Neural cell (in vitro differentiated cells): Measurements from ENCODE around the gene KCNJ6. TPM values are rescaled to one million over a fixed set of nuclear protein-coding genes. Genes with fewer than 3 reads are reported as not detected.

Experiments used
- H2AFZ ChIP-seq: fragments of 200-600, 300-800 bp; sonication (generic), shearing (Covaris generic); 2 replicates; pipeline ENCODE4 v1.6.0; 2014; ENCODE audit warnings: low read depth, mild to moderate bottlenecking, antibody characterized with exemption, low read length, moderate library complexity
- H3F3A ChIP-seq: fragments of 200-600 bp; shearing (Covaris generic); 2 replicates; pipeline ENCODE4 v1.6.1; 2016; ENCODE audit warnings: mild to moderate bottlenecking, moderate library complexity, mixed read lengths, antibody characterized with exemption, low read length; ENCODE audit not compliant: insufficient read depth, poor library complexity, severe bottlenecking
- H3K27ac ChIP-seq: fragments of 200-600, 300-800 bp; sonication (generic), shearing (Covaris generic); 2 replicates; pipeline ENCODE4 v1.5.1; 2014; ENCODE audit warnings: mild to moderate bottlenecking, low read length, moderate library complexity
- H3K27me3 ChIP-seq: fragments of 300-800, 200-600 bp; sonication (generic), shearing (Covaris generic); 2 replicates; pipeline ENCODE4 v1.6.0; 2014; ENCODE audit warnings: mild to moderate bottlenecking, low read depth, low read length, moderate library complexity; ENCODE audit not compliant: insufficient read depth
- H3K36me3 ChIP-seq: fragments of 300-800, 200-600 bp; sonication (generic), shearing (Covaris generic); 2 replicates; pipeline ENCODE4 v1.5.1; 2014; ENCODE audit warnings: mild to moderate bottlenecking, antibody characterized with exemption, low read length, moderate library complexity; ENCODE audit not compliant: insufficient read depth
- H3K4me2 ChIP-seq: fragments of 300-800, 200-600 bp; sonication (generic), shearing (Covaris generic); 2 replicates; pipeline ENCODE4 v1.6.0; 2014; ENCODE audit warnings: mild to moderate bottlenecking, low read length
- H3K4me3 ChIP-seq: fragments of 300-800, 200-600 bp; sonication (generic), shearing (Covaris generic); 2 replicates; pipeline ENCODE4 v1.5.1; 2014; ENCODE audit warnings: mild to moderate bottlenecking, low read length, moderate library complexity
- H3K79me2 ChIP-seq: fragments of 200-600 bp; shearing (Covaris generic); replicated peaks from 2 replicates; pipeline ENCODE4 v1.6.0; 2014; ENCODE audit warnings: mild to moderate bottlenecking, low read length, moderate library complexity; ENCODE audit not compliant: insufficient read depth
- H3K9ac ChIP-seq: fragments of 300-800, 200-600 bp; sonication (generic), shearing (Covaris generic); 2 replicates; pipeline ENCODE4 v1.6.1; 2016; ENCODE audit warnings: mild to moderate bottlenecking, low read length, mixed read lengths
- H3K9me2 ChIP-seq: fragments of 200-600 bp; shearing (Covaris generic); 2 replicates; pipeline ENCODE4 v1.6.1; 2016; ENCODE audit warnings: mild to moderate bottlenecking, low read length, mixed read lengths; ENCODE audit not compliant: insufficient read depth
- H3K9me3 ChIP-seq: fragments of 200-600, 300-800 bp; sonication (generic), shearing (Covaris generic); 2 replicates; pipeline ENCODE4 v1.6.1; 2016; ENCODE audit warnings: mild to moderate bottlenecking, mixed run types, low read length, moderate library complexity, mixed read lengths
- H4K20me1 ChIP-seq: fragments of 200-600 bp; shearing (Covaris generic); 2 replicates; pipeline ENCODE4 v1.6.1; 2016; ENCODE audit warnings: mild to moderate bottlenecking, mixed run types; ENCODE audit not compliant: insufficient read depth
- EP300 ChIP-seq: fragments of 450-650 bp; conservative IDR thresholded peaks from 2 replicates; pipeline ENCODE4 v1.6.1; 2014; ENCODE audit warnings: antibody characterized with exemption, mild to moderate bottlenecking, moderate library complexity; ENCODE audit not compliant: poor library complexity, severe bottlenecking
- EZH2 ChIP-seq: fragments of 200-600, 300-800 bp; shearing (Covaris generic), sonication (generic); IDR thresholded peaks from 2 replicates; pipeline ENCODE4 v1.6.1; 2014; ENCODE audit warnings: antibody characterized with exemption, low read length, borderline replicate concordance, mild to moderate bottlenecking; ENCODE audit not compliant: insufficient read depth, poor library complexity, severe bottlenecking
- MXI1 ChIP-seq: fragments of 450-650 bp; conservative IDR thresholded peaks from 2 replicates; pipeline ENCODE4 v1.6.1; 2014; ENCODE audit warnings: antibody characterized with exemption, mild to moderate bottlenecking; ENCODE audit not compliant: poor library complexity, severe bottlenecking
- POLR2AphosphoS5 ChIP-seq: IDR thresholded peaks from 2 replicates; pipeline ENCODE4 v1.6.1; 2012
- RAD21 ChIP-seq: fragments of 450-650 bp; conservative IDR thresholded peaks from 2 replicates; pipeline ENCODE4 v1.6.1; 2014; ENCODE audit warnings: antibody characterized with exemption, mild to moderate bottlenecking, moderate library complexity
- SMC3 ChIP-seq: fragments of 450-650 bp; conservative IDR thresholded peaks from 2 replicates; pipeline ENCODE4 v1.6.1; 2014; ENCODE audit warnings: antibody characterized with exemption, mild to moderate bottlenecking, moderate library complexity; ENCODE audit not compliant: poor library complexity
- TAF1 ChIP-seq: IDR thresholded peaks from 2 replicates; pipeline ENCODE4 v1.6.1; 2012; ENCODE audit warnings: low read depth
- polyA plus RNA-seq: library from polyadenylated mRNA; depleted of rRNA; stranded (reverse); fragments of >200 nt; gene quantifications from 2 replicates; pipeline ENCODE4 v1.2.3, GENCODE V29; 2014
- TF ChIP-seq, protein P1 (sequence below): fragments of 450-650 bp; IDR thresholded peaks from 2 replicates; pipeline ENCODE4 v1.5.1; 2014; ENCODE audit warnings: antibody characterized with exemption, mild to moderate bottlenecking, moderate library complexity; ENCODE audit not compliant: poor library complexity, severe bottlenecking
- TF ChIP-seq, protein P2 (sequence below): IDR thresholded peaks from 2 replicates; pipeline ENCODE4 v1.6.1; 2012; ENCODE audit warnings: borderline replicate concordance

KCNJ6 gene
- polyA plus RNA-seq, 1 donor from 2014 or later = 1.7 TPM

DNA sequence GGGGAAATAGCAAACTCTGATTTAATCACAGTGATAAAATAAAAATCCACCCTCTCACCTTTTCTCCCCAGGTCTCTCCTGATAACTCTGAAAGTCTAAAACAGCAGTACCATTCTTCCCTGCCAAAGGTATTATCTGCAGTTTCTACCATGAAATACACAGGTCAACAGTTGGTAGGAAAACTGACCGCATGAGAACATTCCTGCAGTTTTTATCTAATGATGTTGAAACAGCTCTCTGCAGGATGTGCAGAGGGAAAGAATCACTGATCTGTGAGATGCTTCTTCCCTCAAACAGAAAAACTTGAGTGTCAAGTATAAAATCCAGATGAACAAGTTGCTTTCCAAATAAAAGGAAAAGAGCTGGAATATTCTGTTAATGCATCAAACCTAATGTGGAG lies 39.1 kb downstream of the KCNJ6 start:
- Histone ChIP-seq H3K4me2 (no peak overlapping the region), H3K9me3 (no peaks in the 10 kb centered on the region), H3K9me2 (no peaks in the 10 kb centered on the region), H3K4me3 (no peak overlapping the region), H4K20me1 (no peaks in the 10 kb centered on the region), H3F3A (no peaks in the 10 kb centered on the region), H3K27ac (no peak overlapping the region), H2AFZ (no peak overlapping the region), H3K79me2 (no peaks in the 10 kb centered on the region), H3K36me3 (no peaks in the 10 kb centered on the region), H3K27me3 (no peaks in the 10 kb centered on the region), H3K9ac (no peak overlapping the region)
- no peak for TF ChIP-seq MXI1
- no peak for TF ChIP-seq EP300
- no peak for TF ChIP-seq POLR2AphosphoS5
- no peak for TF ChIP-seq SMC3
- TF ChIP-seq TAF1 = no peak
- TF ChIP-seq, protein P1, sequence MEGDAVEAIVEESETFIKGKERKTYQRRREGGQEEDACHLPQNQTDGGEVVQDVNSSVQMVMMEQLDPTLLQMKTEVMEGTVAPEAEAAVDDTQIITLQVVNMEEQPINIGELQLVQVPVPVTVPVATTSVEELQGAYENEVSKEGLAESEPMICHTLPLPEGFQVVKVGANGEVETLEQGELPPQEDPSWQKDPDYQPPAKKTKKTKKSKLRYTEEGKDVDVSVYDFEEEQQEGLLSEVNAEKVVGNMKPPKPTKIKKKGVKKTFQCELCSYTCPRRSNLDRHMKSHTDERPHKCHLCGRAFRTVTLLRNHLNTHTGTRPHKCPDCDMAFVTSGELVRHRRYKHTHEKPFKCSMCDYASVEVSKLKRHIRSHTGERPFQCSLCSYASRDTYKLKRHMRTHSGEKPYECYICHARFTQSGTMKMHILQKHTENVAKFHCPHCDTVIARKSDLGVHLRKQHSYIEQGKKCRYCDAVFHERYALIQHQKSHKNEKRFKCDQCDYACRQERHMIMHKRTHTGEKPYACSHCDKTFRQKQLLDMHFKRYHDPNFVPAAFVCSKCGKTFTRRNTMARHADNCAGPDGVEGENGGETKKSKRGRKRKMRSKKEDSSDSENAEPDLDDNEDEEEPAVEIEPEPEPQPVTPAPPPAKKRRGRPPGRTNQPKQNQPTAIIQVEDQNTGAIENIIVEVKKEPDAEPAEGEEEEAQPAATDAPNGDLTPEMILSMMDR = no peak
- no peak for TF ChIP-seq RAD21
- TF ChIP-seq, protein P2, sequence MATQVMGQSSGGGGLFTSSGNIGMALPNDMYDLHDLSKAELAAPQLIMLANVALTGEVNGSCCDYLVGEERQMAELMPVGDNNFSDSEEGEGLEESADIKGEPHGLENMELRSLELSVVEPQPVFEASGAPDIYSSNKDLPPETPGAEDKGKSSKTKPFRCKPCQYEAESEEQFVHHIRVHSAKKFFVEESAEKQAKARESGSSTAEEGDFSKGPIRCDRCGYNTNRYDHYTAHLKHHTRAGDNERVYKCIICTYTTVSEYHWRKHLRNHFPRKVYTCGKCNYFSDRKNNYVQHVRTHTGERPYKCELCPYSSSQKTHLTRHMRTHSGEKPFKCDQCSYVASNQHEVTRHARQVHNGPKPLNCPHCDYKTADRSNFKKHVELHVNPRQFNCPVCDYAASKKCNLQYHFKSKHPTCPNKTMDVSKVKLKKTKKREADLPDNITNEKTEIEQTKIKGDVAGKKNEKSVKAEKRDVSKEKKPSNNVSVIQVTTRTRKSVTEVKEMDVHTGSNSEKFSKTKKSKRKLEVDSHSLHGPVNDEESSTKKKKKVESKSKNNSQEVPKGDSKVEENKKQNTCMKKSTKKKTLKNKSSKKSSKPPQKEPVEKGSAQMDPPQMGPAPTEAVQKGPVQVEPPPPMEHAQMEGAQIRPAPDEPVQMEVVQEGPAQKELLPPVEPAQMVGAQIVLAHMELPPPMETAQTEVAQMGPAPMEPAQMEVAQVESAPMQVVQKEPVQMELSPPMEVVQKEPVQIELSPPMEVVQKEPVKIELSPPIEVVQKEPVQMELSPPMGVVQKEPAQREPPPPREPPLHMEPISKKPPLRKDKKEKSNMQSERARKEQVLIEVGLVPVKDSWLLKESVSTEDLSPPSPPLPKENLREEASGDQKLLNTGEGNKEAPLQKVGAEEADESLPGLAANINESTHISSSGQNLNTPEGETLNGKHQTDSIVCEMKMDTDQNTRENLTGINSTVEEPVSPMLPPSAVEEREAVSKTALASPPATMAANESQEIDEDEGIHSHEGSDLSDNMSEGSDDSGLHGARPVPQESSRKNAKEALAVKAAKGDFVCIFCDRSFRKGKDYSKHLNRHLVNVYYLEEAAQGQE = no peak
- TF ChIP-seq EZH2 = no peak

DNA sequence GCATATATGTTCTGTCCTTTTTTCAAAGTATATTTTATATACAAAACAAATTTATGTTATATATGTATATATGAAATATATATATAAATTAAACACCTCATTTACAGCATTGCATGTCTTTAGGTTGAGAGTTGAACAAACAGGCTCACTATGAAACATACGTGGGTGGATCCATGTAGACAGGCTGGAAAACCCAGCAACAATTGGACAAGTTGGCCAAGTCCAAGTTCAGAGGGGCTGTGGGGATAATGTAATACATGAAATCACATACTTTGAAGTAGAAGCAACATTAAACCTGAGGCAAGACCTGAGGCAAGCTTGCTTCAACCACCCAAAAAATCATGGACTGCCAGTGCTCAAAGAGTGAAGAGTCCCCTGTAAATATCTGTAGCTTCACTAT lies 39.7 kb downstream of the KCNJ6 start:
- Histone ChIP-seq H3K9me3 (no peaks in the 10 kb centered on the region), H3K27me3 (no peaks in the 10 kb centered on the region), H2AFZ (no peak overlapping the region), H3K9me2 (no peaks in the 10 kb centered on the region), H3K4me3 (no peak overlapping the region), H3K4me2 (no peak overlapping the region), H3K9ac (no peak overlapping the region), H3K27ac (no peak overlapping the region), H3K79me2 (no peaks in the 10 kb centered on the region), H3F3A (no peaks in the 10 kb centered on the region), H4K20me1 (no peaks in the 10 kb centered on the region), H3K36me3 (no peaks in the 10 kb centered on the region)
- TF ChIP-seq RAD21 = no peak
- TF ChIP-seq, protein P1 = no peak
- no peak for TF ChIP-seq SMC3
- no peak for TF ChIP-seq EZH2
